Loucy (cell line): ENCODE results near the gene PRKAR2B.
A peak's percentile ranks its signal among the peaks of the same experiment; 100 is the strongest.

ENCODE experiments used
- H2AFZ ChIP-seq: fragments of 200-600 bp; sonication (generic); 2 replicates; pipeline ENCODE4 v1.6.0; 2016; ENCODE audit warnings: antibody characterized with exemption, mild to moderate bottlenecking, low read length, moderate library complexity
- H3F3A ChIP-seq: fragments of 200-600 bp; 2 replicates; pipeline ENCODE4 v1.6.0; 2016; ENCODE audit warnings: antibody characterized with exemption, low read depth, mild to moderate bottlenecking
- H3K27me3 ChIP-seq: fragments of 200-600 bp; sonication (generic); 2 replicates; pipeline ENCODE4 v1.6.1; 2014; ENCODE audit warnings: low read length, mild to moderate bottlenecking; ENCODE audit not compliant: insufficient read depth, poor library complexity, severe bottlenecking
- H3K36me3 ChIP-seq: fragments of 200-600 bp; sonication (generic); 2 replicates; pipeline ENCODE4 v1.6.1; 2016; ENCODE audit warnings: low read length; ENCODE audit not compliant: insufficient read depth
- H3K4me1 ChIP-seq: fragments of 200-600 bp; sonication (generic); 2 replicates; pipeline ENCODE4 v1.5.1; 2014; ENCODE audit warnings: low read length, mild to moderate bottlenecking; ENCODE audit not compliant: insufficient read depth, poor library complexity, severe bottlenecking
- H3K4me2 ChIP-seq: fragments of 200-600 bp; sonication (generic); 2 replicates; pipeline ENCODE4 v1.6.0; 2014; ENCODE audit warnings: antibody characterized with exemption, low read length, low read depth, mild to moderate bottlenecking; ENCODE audit not compliant: poor library complexity, severe bottlenecking
- H3K4me3 ChIP-seq: fragments of 200-600 bp; sonication (generic); 2 replicates; pipeline ENCODE4 v1.5.1; 2014; ENCODE audit warnings: low read length, mild to moderate bottlenecking, mixed read lengths; ENCODE audit not compliant: poor library complexity, severe bottlenecking
- H3K79me2 ChIP-seq: fragments of 200-600 bp; sonication (generic); 2 replicates; pipeline ENCODE4 v1.6.1; 2014; ENCODE audit warnings: low read length; ENCODE audit not compliant: insufficient read depth
- H3K9ac ChIP-seq: fragments of 200-600 bp; sonication (generic); 2 replicates; pipeline ENCODE4 v1.6.0; 2014; ENCODE audit warnings: mild to moderate bottlenecking, low read depth, low read length, moderate library complexity; ENCODE audit not compliant: poor library complexity, severe bottlenecking
- H3K9me2 ChIP-seq: fragments of 200-600 bp; sonication (generic); replicated peaks from 2 replicates; pipeline ENCODE4 v1.6.1; 2016; ENCODE audit warnings: low read depth, low read length, mixed read lengths
- H3K9me3 ChIP-seq: fragments of 200-600 bp; sonication (generic); 2 replicates; pipeline ENCODE4 v1.6.1; 2014; ENCODE audit warnings: mild to moderate bottlenecking, antibody characterized with exemption, low read length, low read depth; ENCODE audit not compliant: insufficient read depth
- H4K20me1 ChIP-seq: fragments of 200-600 bp; sonication (generic); 2 replicates; pipeline ENCODE4 v1.6.0; 2014; ENCODE audit warnings: antibody characterized with exemption, low read length, mild to moderate bottlenecking; ENCODE audit not compliant: insufficient read depth, poor library complexity, severe bottlenecking
- EZH2phosphoT487 ChIP-seq: fragments of 200-600 bp; IDR thresholded peaks from 2 replicates; pipeline ENCODE4 v1.6.1; 2018; ENCODE audit warnings: antibody characterized with exemption, mild to moderate bottlenecking, moderate library complexity, borderline replicate concordance
- TF ChIP-seq, protein P1 (sequence below): fragments of 200-600 bp; sonication (generic); conservative IDR thresholded peaks from 2 replicates; pipeline ENCODE4 v1.5.1; 2014; ENCODE audit warnings: mild to moderate bottlenecking, antibody characterized with exemption, low read length

PRKAR2B gene

GRCh38 chr7:107026166-107026565 lies 18.3 kb upstream of the PRKAR2B start:
- Histone ChIP-seq H3F3A (no peaks in the 10 kb centered on the region), H2AFZ (no peak overlapping the region), H3K9me2 (no peaks in the 10 kb centered on the region), H3K9ac (no peak overlapping the region), H3K4me3 (no peak overlapping the region), H3K79me2 (no peaks in the 10 kb centered on the region), H3K4me1 (peaks cover 24% of the 10 kb centered on the region), H3K9me3 (0 out of 2 replicates have a peak, but pooled peaks cover 4% of the 10 kb centered on the region), H4K20me1 (no peaks in the 10 kb centered on the region), H3K36me3 (no peaks in the 10 kb centered on the region), H3K4me2 (no peak overlapping the region), H3K27me3 (no peaks in the 10 kb centered on the region)
- TF ChIP-seq EZH2phosphoT487 = no peak

DNA sequence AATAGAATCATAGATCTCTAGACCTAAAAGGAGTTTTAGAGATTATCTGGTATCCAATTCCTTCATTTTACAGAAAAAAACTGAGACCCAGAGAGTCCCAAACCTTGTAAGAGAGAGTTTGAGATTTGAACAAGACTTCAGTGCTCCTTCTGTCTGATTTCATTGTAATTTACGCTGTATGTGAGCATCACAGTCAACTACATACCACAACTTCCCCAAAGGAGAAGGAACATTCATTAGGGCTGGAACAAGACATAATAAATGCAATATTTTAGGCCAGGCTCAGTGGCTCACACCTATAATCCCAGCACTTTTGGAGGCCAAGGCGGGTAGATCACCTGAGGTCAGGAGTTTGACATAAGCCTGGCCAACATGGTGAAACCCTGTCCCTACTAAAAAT lies 17.3 kb upstream of the PRKAR2B start:
- TF ChIP-seq, protein P1, sequence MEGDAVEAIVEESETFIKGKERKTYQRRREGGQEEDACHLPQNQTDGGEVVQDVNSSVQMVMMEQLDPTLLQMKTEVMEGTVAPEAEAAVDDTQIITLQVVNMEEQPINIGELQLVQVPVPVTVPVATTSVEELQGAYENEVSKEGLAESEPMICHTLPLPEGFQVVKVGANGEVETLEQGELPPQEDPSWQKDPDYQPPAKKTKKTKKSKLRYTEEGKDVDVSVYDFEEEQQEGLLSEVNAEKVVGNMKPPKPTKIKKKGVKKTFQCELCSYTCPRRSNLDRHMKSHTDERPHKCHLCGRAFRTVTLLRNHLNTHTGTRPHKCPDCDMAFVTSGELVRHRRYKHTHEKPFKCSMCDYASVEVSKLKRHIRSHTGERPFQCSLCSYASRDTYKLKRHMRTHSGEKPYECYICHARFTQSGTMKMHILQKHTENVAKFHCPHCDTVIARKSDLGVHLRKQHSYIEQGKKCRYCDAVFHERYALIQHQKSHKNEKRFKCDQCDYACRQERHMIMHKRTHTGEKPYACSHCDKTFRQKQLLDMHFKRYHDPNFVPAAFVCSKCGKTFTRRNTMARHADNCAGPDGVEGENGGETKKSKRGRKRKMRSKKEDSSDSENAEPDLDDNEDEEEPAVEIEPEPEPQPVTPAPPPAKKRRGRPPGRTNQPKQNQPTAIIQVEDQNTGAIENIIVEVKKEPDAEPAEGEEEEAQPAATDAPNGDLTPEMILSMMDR = no peak
- TF ChIP-seq EZH2phosphoT487 = no peak

GRCh38 chr7:107029061-107029763 lies 15.3 kb upstream of the PRKAR2B start:
- peaks cover 17% of the 10 kb centered on the region for H3K4me1 ChIP-seq
- H2AFZ ChIP-seq = no peak overlapping the region
- no peak overlapping the region for H3K4me2 ChIP-seq
- H3K27me3 ChIP-seq = no peaks in the 10 kb centered on the region
- H4K20me1 ChIP-seq = no peaks in the 10 kb centered on the region
- no peaks in the 10 kb centered on the region for H3K79me2 ChIP-seq
- TF ChIP-seq EZH2phosphoT487 = no peak
- TF ChIP-seq, protein P1 = no peak
- H3K9me3 ChIP-seq = no peaks in the 10 kb centered on the region
- no peaks in the 10 kb centered on the region for H3K36me3 ChIP-seq
- no peaks in the 10 kb centered on the region for H3K9me2 ChIP-seq
- H3K9ac ChIP-seq = no peak overlapping the region
- H3K4me3 ChIP-seq = no peak overlapping the region
- no peaks in the 10 kb centered on the region for H3F3A ChIP-seq

More for the DNA sequence above, 17.3 kb upstream of the PRKAR2B start:
- H3K27me3 ChIP-seq = no peaks in the 10 kb centered on the region
- H3K9ac ChIP-seq = no peak overlapping the region
- H3K4me1 ChIP-seq = peaks cover 24% of the 10 kb centered on the region
- H3K79me2 ChIP-seq = no peaks in the 10 kb centered on the region
- no peaks in the 10 kb centered on the region for H3F3A ChIP-seq
- H3K36me3 ChIP-seq = no peaks in the 10 kb centered on the region
- H3K9me3 ChIP-seq = 0 out of 2 replicates have a peak, but pooled peaks cover 4% of the 10 kb centered on the region
- peak overlapping the region; percentile 22; the same call in 1 of the 2 replicates for H2AFZ ChIP-seq
- peak overlapping the region; percentile 1 for H3K4me2 ChIP-seq
- H4K20me1 ChIP-seq = no peaks in the 10 kb centered on the region
- H3K4me3 ChIP-seq = no peak overlapping the region
- H3K9me2 ChIP-seq = no peaks in the 10 kb centered on the region
